ENCODE results near the gene LCN12.

LCN12 gene

DNA sequence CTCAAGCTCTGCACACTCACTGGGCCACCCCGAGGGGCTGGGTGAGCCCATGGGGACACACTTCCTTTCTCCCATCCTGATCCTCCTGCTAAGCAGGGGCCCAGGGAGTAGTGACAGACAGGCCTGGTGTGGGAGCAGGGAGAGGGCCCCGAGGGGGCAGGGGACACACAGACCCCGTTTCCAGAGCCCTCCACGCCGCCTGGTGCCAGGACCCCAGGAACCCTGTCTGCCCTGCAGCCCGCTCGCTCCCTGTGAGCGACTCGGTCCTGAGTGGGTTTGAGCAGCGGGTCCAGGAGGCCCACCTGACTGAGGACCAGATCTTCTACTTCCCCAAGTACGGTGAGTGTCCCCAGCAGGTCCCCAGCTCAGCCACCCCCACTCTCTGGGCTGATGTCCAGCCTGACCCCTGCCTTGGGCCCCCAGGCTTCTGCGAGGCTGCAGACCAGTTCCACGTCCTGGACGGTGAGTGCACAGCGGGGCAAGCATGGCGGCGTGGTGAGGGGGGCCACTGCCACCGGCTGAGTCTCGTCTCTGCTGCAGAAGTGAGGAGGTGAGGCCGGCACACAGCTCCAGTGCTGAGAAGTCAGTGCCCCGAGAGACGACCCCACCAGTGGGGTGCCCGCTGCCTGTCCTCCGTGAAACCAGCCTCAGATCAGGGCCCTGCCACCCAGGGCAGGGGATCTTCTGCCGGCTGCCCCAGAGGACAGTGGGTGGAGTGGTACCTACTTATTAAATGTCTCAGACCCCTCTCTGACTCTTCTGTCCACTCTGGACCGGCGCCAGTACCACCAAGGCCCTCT lies 5.6 kb upstream of the LCN12 start:
- Histone ChIP-seq H3K4me3 (ENCODE audit: low read length in 2 of 2) (no peak overlapping the region), H3K27ac (ENCODE audit: low read length) (no peak overlapping the region), H3K27me3 (ENCODE audit: control insufficient read depth in 1 of 2, insufficient read depth in 2 of 2, low read length in 2 of 2) (no peaks in the 10 kb centered on the region), H3K4me1 (ENCODE audit: control insufficient read depth, insufficient read depth, low read length) (peaks cover 39% of the 10 kb centered on the region), H3K9ac (ENCODE audit: low read length in 2 of 2) (no peak overlapping the region), H3K36me3 (ENCODE audit: control insufficient read depth in 2 of 2, insufficient read depth in 2 of 2, low read length in 2 of 2) (peaks cover 11 to 12% of the 10 kb centered on the region in 2 donors), H3K9me3 (ENCODE audit: control insufficient read depth in 2 of 2, low read length in 2 of 2) (no peaks in the 10 kb centered on the region)

DNA sequence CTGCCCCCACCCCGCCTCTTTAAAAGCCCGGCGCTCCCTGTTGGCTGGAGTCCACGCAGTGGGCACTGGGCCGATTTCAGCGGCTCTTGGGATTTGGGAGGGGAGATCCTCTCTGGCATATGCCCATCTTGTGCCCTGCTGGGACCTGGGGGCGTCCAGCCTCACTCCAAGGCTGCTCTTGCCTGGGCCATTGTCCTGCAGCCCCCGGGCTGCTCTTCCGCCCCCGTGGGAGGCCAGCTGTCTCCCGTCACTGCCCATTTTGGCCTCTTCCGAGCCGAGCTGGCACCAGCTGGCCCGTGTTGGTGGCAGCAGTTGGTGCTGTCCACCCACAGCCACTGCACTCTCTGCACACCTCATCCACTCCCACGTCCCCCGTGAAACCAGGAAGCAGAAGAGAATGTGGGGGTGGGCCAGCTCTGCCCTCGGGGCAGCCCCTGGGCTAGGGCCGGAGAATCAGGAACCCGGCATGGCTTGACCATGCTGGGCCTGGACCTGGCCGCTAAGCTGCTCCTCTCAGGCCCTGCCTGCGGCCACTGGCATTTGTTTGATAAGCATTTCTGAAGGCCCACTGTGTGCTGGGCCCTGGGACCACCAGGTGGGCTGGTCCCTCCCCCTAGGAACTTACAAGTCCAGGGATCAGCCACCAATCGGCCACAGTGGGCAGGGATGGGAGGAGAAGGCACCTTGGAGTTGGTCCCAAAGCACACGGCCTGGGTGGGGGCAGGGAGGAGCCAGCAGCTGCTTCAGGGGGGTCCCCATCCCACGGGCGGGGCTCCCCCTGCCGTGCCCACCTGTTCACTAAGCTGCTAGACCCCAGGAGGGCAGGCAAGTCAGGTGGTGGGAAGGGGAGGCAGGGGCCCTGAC lies 4.8 kb upstream of the LCN12 start:
- Histone ChIP-seq H3K36me3 (ENCODE audit: control insufficient read depth in 2 of 2, insufficient read depth in 2 of 2, low read length in 2 of 2) (peaks cover 4 to 6% of the 10 kb centered on the region in 2 donors), H3K9me3 (ENCODE audit: control insufficient read depth in 2 of 2, low read length in 2 of 2) (no peaks in the 10 kb centered on the region), H3K4me3 (ENCODE audit: low read length in 2 of 2) (no peak overlapping the region), H3K4me1 (ENCODE audit: control insufficient read depth, insufficient read depth, low read length) (peaks cover 39% of the 10 kb centered on the region), H3K27ac (ENCODE audit: low read length) (no peak overlapping the region), H3K9ac (ENCODE audit: low read length in 2 of 2) (no peak overlapping the region), H3K27me3 (ENCODE audit: control insufficient read depth in 1 of 2, insufficient read depth in 2 of 2, low read length in 2 of 2) (no peaks in the 10 kb centered on the region)

DNA sequence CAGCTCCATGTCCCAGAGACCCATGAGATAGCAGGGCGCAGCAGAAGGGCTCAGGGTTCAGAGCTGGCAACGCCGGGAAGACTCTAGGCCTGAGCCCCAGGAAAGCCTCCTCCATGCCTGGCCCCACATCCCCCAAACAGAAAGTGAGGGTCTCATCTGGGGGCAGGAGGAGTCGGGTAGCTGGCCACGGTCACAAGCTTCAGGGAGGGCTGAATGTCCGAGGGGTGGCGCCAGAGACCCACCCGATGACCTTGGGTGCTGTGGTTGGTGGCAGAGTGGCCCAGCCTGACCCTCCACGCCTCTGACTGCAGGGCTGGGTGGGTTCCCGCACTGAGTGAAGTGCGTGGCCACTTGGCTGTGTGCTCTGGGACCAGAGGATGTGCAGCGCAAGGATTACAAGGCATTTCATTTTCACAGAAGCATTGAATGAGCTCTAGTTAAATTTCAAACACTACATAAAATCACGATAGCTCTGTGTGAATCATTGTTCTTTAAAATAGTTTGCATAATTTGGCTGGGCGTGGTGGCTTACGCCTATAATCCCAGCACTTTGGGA lies 4.0 kb upstream of the LCN12 start:
- H3K27me3 ChIP-seq (ENCODE audit: control insufficient read depth in 1 of 2, insufficient read depth in 2 of 2, low read length in 2 of 2), result no peaks in the 10 kb centered on the region
- no peaks in the 10 kb centered on the region for H3K9me3 ChIP-seq (ENCODE audit: control insufficient read depth in 2 of 2, low read length in 2 of 2)
- peaks cover 32% of the 10 kb centered on the region for H3K4me1 ChIP-seq (ENCODE audit: control insufficient read depth, insufficient read depth, low read length)
- H3K4me3 ChIP-seq (ENCODE audit: low read length in 2 of 2), result no peak overlapping the region
- no peak overlapping the region for H3K27ac ChIP-seq (ENCODE audit: low read length)
- no peak overlapping the region for H3K9ac ChIP-seq (ENCODE audit: low read length in 2 of 2)
- no peaks in the 10 kb centered on the region for H3K36me3 ChIP-seq (ENCODE audit: control insufficient read depth in 2 of 2, insufficient read depth in 2 of 2, low read length in 2 of 2)

DNA sequence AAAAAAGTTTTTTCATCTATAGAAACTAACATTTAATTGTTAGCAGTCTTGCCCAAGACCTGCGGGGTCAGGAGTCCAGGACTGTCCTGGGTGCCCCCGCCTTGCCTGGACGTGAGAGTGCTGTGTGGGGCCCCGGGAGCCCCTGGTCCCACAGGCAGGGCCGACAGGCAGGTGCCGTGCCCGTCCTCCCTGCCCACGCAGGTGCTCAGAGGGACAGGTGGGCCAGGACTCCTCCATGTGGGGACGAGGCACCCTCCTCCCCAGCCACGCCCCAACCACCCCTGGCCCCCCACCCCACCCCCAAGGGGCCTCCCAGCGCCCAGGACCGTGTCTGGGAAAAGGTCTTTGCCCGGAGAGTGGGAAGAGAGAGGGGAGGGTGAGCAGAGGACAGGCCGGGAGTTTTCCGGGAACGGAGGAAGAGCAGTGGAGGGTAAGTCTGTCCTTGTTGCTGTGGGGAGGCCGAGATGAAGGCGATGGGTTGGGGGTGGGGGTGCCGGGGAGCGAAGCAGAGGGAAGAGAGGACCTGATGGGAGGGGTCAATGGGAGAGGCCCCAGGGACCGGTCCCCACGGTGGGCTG lies 2.7 kb upstream of the LCN12 start:
- Histone ChIP-seq H3K4me3 (ENCODE audit: low read length in 2 of 2) (peak overlapping the region; percentile 77 to 81), H3K9me3 (ENCODE audit: control insufficient read depth in 2 of 2, low read length in 2 of 2) (no peaks in the 10 kb centered on the region), H3K27me3 (ENCODE audit: control insufficient read depth in 1 of 2, insufficient read depth in 2 of 2, low read length in 2 of 2) (no peaks in the 10 kb centered on the region), H3K4me1 (ENCODE audit: control insufficient read depth, insufficient read depth, low read length) (peaks cover 24% of the 10 kb centered on the region), H3K9ac (ENCODE audit: low read length in 2 of 2) (peak overlapping the region; percentile 62 to 64), H3K36me3 (ENCODE audit: control insufficient read depth in 2 of 2, insufficient read depth in 2 of 2, low read length in 2 of 2) (no peaks in the 10 kb centered on the region), H3K27ac (ENCODE audit: low read length) (peak overlapping the region; percentile 69)

DNA sequence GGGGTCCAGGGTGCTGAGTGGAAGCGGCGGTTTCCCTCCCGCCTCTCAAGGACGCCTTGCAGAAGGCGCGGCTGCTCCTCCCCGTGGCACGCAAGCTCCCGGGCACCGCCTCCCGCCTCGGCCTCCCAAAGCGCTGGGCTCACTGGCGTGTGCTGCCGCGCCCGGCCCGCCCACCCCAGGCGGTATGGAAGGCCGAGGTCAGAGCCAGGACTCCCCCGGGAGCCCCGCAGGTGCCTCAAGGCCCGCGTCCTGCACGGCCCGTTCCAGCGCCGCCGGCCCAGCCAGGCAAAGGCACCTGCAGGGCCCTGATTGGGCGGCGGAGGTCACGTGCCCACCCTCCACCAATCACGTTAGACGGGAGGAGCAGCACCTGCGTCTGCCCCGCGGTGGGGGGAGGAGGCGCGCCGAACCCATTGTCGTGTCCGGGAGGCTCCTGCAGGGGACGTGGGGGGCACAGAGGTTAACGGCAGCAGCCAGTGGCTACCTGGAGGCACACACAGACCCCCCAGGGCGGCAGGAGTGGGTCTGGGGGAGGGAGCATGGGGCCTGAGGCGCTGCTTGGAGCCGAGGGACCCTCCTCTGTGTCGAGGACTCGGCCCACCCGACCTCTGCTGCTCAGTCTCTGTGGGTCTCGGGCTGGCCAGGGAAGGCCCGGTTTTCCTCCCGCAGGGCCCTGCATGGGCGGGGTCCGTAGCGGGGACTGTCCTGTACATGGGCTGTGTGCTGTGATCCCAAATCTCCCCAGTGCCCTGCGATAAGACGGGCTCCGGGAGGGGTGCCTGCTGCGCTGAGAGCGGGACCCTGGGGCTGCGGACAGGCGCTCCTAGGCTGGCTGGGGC lies 2.0 kb upstream of the LCN12 start:
- Histone ChIP-seq H3K27me3 (ENCODE audit: control insufficient read depth in 1 of 2, insufficient read depth in 2 of 2, low read length in 2 of 2) (no peaks in the 10 kb centered on the region), H3K4me1 (ENCODE audit: control insufficient read depth, insufficient read depth, low read length) (peaks cover 20% of the 10 kb centered on the region), H3K9me3 (ENCODE audit: control insufficient read depth in 2 of 2, low read length in 2 of 2) (no peaks in the 10 kb centered on the region), H3K27ac (ENCODE audit: low read length) (peak overlapping the region; percentile 69), H3K36me3 (ENCODE audit: control insufficient read depth in 2 of 2, insufficient read depth in 2 of 2, low read length in 2 of 2) (no peaks in the 10 kb centered on the region), H3K4me3 (ENCODE audit: low read length in 2 of 2) (peak overlapping the region; percentile 77 to 81), H3K9ac (ENCODE audit: low read length in 2 of 2) (peak overlapping the region; percentile 73 to 86)

DNA sequence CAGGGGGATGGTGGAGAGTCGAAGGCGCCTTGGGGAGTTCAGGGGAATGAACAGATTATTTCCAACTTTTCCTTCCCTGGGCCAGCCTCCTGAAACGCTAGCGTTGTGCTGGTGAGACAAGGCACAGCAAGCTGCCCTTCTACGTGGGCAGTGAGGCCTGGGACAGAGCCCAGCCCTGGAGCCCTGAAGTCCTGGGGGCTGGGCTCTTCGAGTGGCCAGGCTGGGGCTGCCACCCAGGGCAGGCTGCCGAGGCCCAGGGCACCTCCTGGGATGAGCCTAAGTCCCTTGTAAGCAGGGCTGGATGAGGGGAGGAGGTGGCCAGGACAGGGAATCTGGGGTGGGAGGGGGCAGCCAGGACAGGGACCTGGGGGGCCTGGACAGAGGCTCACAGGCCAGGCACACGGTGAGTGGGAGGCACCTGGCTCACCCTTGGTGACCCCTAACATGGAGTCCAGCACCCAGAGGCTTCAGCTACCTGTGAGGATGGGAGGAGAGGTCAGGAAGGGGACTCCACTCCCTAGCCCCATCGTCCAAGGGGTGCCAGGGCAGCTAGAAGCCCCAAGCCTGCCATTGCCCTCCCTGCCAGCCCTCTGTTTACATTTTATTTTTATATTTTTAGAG lies 1.3 kb upstream of the LCN12 start:
- no peaks in the 10 kb centered on the region for H3K27me3 ChIP-seq (ENCODE audit: control insufficient read depth in 1 of 2, insufficient read depth in 2 of 2, low read length in 2 of 2)
- H3K9ac ChIP-seq (ENCODE audit: low read length in 2 of 2), result peak overlapping the region; percentile 73 to 86
- peak overlapping the region; percentile 77 to 81 for H3K4me3 ChIP-seq (ENCODE audit: low read length in 2 of 2)
- H3K36me3 ChIP-seq (ENCODE audit: control insufficient read depth in 2 of 2, insufficient read depth in 2 of 2, low read length in 2 of 2), result no peaks in the 10 kb centered on the region
- H3K4me1 ChIP-seq (ENCODE audit: control insufficient read depth, insufficient read depth, low read length), result peaks cover 20% of the 10 kb centered on the region
- no peaks in the 10 kb centered on the region for H3K9me3 ChIP-seq (ENCODE audit: control insufficient read depth in 2 of 2, low read length in 2 of 2)
- peak overlapping the region; percentile 69 for H3K27ac ChIP-seq (ENCODE audit: low read length)

DNA sequence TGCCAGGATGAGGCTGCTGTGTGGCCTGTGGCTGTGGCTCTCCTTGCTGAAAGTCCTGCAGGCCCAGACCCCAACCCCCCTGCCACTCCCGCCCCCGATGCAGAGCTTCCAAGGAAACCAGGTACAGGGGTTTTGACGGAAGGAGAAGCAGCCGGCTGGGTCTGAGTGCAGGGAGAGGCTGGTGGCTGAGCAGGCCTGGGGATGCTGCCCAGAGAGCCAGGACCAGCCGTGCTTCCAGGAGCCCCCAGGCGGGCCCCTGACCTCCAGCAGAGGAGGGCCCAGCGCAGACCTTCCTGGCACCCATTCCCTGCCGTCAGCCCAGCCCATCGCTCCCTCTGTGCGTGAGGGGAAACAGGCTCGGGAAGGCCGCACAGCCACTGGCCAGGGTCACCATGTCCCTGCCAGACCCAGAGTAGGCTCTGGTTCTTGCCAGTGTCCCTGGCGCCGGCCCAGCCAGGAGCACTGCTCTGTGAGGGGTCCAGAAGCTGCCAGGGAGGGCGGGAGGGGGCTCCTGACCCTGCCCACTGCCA lies 313 bp downstream of the LCN12 start:
- Histone ChIP-seq H3K9me3 (ENCODE audit: control insufficient read depth in 2 of 2, low read length in 2 of 2) (no peaks in the 10 kb centered on the region), H3K36me3 (ENCODE audit: control insufficient read depth in 2 of 2, insufficient read depth in 2 of 2, low read length in 2 of 2) (no peaks in the 10 kb centered on the region), H3K9ac (ENCODE audit: low read length in 2 of 2) (no peak overlapping the region), H3K27ac (ENCODE audit: low read length) (no peak overlapping the region), H3K4me1 (ENCODE audit: control insufficient read depth, insufficient read depth, low read length) (peaks cover 20% of the 10 kb centered on the region), H3K4me3 (ENCODE audit: low read length in 2 of 2) (no peak overlapping the region), H3K27me3 (ENCODE audit: control insufficient read depth in 1 of 2, insufficient read depth in 2 of 2, low read length in 2 of 2) (no peaks in the 10 kb centered on the region)

DNA sequence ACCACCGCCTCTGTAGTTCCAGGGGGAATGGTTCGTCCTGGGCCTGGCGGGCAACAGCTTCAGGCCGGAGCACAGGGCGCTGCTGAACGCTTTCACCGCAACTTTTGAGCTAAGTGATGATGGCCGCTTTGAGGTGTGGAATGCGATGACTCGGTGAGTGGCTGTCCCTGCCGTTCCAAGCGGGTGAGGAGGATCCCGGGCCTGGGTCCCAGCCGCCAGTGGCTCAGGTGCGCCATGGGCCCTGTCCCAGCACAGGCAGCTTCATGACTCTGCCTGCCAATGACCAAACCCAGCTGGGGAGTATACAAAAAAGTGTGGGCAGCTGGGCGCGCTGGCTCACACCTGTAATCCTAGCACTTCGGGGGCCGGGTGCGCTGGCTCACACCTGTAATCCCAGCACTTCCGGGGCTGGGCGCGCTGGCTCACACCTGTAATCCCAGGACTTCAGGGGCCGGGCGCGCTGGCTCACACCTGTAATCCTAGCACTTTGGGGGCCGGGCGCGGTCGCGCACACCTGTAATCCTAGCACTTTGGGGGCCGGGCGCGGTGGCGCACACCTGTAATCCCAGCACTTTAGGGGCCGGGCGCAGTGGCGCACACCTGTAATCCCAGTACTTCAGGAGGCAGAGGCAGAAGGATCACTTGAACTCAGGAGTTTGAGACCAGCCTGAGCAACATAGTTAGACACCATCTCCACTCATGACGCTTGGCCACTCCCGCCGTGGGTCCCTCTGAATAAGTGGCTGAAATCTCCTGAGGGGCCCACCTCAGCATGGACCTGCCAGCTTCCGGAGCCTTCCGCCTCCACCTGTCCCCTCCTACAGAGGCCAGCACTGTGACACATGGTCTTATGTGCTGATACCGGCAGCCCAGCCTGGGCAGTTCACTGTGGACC lies 1.1 kb downstream of the LCN12 start:
- H3K9ac ChIP-seq (ENCODE audit: low read length in 2 of 2), result no peak overlapping the region
- H3K27me3 ChIP-seq (ENCODE audit: control insufficient read depth in 1 of 2, insufficient read depth in 2 of 2, low read length in 2 of 2), result no peaks in the 10 kb centered on the region
- H3K36me3 ChIP-seq (ENCODE audit: control insufficient read depth in 2 of 2, insufficient read depth in 2 of 2, low read length in 2 of 2), result no peaks in the 10 kb centered on the region
- H3K9me3 ChIP-seq (ENCODE audit: control insufficient read depth in 2 of 2, low read length in 2 of 2), result no peaks in the 10 kb centered on the region
- peaks cover 16% of the 10 kb centered on the region for H3K4me1 ChIP-seq (ENCODE audit: control insufficient read depth, insufficient read depth, low read length)
- H3K27ac ChIP-seq (ENCODE audit: low read length), result no peak overlapping the region
- no peak overlapping the region for H3K4me3 ChIP-seq (ENCODE audit: low read length in 2 of 2)

DNA sequence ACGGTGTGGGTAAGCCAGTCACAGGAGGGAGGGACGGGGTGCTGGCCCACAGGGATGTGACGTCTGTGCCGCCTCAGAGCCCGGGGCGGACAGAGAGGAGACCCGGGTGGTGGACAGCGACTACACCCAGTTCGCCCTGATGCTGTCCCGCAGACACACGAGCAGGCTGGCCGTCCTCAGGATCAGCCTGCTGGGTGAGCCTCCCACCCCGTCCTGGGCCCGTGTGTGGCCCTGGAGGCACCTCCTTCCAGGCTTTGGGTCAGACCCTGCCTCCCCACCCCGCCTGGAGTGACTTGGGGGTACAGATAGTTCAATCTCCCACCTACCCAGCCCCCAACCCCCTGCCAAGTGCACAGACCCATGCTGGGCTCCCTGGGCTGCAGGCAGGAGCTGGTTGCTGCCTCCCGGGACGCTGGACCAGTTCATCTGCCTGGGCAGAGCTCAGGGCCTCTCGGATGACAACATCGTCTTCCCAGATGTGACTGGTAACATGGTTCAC lies 1.7 kb downstream of the LCN12 start:
- Histone ChIP-seq H3K36me3 (ENCODE audit: control insufficient read depth in 2 of 2, insufficient read depth in 2 of 2, low read length in 2 of 2) (no peaks in the 10 kb centered on the region), H3K27me3 (ENCODE audit: control insufficient read depth in 1 of 2, insufficient read depth in 2 of 2, low read length in 2 of 2) (no peaks in the 10 kb centered on the region), H3K9ac (ENCODE audit: low read length in 2 of 2) (no peak overlapping the region), H3K9me3 (ENCODE audit: control insufficient read depth in 2 of 2, low read length in 2 of 2) (no peaks in the 10 kb centered on the region), H3K4me3 (ENCODE audit: low read length in 2 of 2) (no peak overlapping the region), H3K27ac (ENCODE audit: low read length) (no peak overlapping the region), H3K4me1 (ENCODE audit: control insufficient read depth, insufficient read depth, low read length) (peaks cover 16% of the 10 kb centered on the region)

Data from stomach smooth muscle (tissue), 2 donors.